HG03442 (cell line): ENCODE measurements around the gene TYW1.
"Not testable (repeated sequence)": the region's sequence is repeated elsewhere in the genome, so short reads cannot be mapped to it uniquely, and the experiment has no call there.

Source experiments
- ATAC-seq: cut with Tn5 transposase; IDR thresholded peaks from one replicate; pipeline ENCODE4 v1.9.1; 2021; ENCODE audit warnings: mild to moderate bottlenecking, moderate library complexity; ENCODE audit not compliant: unreplicated experiment

TYW1 gene

DNA sequence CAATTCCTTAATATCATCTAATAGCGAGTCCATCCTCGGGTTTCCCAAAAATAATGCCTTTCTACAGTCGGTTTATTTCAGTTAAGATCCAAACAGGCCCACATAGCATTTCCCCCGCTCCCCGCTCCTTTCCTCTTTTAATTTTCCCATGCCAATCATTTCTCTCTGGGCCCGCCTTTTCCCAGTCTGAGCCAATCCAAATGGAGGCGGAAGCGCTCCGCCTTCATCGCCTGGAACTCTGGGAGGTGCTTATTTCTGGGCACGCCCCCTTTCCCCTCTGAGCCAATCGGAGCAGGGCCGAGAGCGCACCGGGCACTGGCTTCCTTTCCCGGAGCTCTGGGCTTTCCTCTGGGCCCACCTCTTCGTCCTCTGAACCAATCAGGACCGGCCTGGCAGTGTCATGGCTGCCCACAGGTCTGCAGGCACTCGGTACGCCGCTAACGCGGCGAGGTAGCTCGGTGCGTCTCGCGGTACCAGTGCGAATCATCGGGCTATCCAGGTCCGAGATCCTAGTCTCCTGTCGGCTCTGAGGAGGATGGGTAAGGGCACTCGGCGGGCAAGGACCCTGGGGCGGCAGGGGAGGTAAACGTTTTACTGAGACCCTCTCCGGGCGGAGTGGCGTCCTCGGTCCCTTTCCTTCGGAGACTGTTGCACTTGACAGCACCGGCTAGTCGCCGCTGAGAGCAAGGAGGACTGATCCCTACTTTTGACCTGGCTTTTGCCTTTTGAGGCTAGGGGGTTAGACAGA, at the start of gene TYW1:
Gene TYW1, plus strand, starts transcription at position 390 of the 748 bp plus-strand sequence. Its CDS starts 146 bp downstream, at position 536.
- peak; percentile 84 for ATAC-seq

GRCh38 chr7:66948480-66949109, 48.0 kb upstream of the TYW1 start:
- no peak for ATAC-seq

DNA sequence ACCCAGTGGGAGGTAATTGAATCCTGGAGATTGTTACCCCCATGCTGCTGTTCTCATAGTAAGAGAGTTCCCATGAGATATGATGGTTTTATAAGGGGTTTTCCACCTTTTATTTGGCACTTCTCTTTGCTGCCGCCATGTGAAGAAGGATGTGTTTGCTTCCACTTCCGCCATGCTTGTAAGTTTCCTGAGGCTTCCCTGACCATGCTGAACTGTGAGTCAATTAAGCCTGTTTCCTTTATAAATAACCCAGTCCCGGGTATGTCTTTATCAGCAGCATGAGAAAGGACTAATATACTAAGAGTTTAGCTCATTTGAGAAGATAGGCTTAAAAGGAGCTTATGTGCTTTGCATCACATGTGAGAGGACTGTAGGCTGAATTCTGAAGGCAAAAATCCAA, 46.3 kb upstream of the TYW1 start:
- ATAC-seq: no peak

DNA sequence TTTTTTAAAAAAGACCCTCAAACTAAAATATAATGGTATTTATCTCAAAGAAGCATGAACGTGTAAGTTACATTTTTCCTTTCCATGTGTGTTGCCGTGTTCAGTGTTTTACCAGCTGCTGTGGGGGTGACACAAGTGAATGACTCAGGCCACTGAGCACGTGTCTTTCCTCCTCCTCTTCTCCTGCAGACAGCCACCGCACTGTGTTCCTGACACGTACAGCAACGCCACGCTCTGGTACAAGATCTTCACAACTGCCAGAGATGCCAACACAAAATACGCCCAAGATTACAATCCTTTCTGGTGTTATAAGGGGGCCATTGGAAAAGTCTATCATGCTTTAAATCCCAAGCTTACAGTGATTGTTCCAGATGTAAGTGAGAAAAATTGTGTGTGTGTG, 45.9 kb upstream of the TYW1 start:
- ATAC-seq: no peak

DNA sequence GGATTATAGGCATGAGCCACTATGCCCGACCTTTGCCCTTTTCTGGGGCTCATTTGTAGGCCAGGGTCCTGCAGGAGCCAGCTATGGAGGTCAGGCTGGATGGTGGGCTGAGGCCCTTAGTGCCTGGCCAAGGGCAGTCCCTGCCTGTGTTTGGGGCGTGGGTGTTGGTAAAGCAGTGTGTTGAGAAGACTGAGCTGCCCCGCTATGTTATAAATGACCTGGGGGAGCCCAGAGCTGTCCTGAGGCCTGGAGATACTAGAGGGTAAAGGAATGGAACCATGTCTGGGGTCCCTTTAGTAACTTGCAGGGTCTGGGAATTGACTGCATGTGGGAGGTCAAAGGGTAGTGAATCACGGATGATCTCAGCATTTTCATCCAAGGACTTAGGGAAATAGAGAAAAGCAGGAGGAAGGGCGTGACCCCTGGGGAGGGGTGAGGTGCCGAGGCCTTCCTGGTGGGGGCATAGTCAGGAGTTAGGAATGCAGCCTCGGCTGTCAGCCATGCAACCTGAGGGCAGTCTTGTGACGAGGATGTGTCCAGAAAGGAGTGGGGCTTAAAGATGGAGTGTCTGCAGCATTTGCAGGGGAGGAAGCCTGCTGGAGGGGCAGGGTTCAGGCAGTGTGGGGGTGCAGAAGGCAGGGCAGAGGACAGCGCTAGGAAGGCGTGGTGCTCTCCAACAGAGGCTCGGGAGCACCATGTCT, 44.1 kb upstream of the TYW1 start:
- ATAC-seq: no peak

DNA sequence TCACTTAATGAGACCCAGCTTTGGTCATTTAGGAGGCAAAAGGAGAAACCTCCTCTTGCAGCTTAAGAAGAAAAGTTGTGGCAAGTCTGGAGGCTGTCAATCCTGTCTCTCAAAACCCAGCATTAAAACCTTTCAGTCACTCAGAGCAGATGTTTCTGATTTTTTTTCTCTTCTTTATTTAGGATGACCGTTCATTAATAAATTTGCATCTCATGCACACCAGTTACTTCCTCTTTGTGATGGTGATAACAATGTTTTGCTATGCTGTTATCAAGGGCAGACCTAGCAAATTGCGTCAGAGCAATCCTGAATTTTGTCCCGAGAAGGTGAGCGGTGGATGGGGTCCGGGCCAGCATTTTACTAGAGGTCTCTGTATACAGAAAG, 43.6 kb upstream of the TYW1 start:
- no peak for ATAC-seq

DNA sequence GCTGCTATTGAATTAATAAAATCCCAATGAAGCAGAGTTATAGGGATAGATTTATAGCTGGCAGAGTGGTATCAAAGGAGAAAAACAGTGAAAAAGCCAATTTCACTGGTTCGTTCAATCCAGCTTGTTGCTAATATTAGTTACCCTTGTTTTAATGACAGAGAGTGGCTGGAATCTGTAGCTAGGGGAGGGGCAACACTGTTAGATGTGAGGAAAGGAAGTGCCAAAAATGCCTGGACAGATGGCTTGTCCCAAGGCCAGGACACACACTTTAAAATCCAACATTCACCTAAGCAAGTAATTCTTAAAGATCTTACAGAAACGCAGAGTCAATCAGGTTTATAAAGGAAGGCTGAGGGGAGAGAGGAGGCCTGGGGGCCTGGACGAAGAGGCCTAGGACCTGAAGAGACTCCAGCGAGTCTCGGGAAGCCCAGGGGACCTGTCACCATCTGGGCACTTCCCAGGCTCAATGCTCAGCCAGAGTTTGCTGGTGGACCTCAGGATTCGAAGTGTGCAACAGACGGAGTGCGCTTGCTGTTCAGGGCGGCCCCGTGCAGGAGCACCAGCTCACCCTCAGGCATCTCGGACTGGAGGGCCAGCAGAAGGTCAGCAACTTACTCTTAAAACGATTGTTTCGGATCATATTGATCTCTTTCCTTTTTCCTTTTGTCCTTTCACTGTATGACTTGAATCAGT, 38.9 kb upstream of the TYW1 start:
- ATAC-seq: no peak

DNA sequence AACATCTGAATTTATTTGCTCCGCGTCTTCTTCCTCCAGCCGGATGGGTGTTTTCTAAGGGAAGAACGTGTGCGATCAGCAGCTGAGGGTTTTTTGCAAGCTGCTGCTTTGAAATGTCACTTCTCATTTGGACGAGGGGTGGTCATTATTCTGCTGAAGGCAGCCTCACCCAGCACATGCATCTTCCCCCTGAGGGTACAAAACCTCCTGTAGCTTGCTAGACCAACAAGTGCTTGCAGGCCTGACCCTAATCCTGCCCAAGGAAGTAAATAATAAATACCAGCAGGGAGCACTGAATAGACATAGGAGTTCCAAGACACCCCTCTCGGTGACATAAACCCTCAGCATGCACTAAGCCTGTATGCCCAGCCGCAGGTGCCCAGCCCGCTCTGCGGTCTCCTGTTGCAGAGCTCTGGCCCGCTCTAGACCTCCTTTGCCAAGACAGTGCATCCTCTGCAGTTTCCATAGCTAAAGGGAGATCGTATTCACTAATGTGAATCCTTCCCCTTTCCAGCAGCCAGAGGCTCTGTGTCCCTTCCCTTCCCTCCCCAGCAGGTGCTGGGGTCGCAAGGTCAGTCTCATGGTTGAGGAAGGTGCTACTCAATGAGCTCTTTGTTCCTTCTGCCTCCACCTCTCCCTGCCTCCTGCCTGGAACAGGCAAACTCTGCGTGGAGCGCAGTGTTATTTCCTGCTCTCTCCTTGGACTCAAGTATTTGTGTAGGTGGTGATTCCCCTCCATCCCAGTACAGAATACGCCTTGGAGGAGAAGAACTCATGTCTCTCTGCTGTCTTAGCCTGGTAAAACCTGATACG, 37.9 kb upstream of the TYW1 start:
- ATAC-seq: no peak

DNA sequence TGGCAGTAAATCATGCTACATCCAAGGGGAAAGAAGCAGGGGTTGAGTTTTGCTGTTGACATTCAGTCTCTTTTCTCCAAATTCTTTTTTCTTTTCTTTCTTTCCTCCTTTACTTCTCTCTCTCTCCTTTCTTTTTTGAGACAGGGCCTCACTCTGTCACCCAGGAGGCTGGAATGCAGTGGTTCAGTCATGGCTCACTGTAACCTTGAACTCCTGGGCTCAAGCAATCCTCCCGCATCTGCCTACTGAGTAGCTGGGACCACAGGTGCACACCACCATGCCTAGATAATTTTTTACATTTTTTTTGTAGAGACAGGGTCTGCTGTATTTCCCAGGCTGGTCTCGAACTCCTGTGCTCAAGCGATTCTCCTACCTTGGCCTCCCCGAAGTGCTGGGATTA, 36.4 kb upstream of the TYW1 start:
- no peak for ATAC-seq

DNA sequence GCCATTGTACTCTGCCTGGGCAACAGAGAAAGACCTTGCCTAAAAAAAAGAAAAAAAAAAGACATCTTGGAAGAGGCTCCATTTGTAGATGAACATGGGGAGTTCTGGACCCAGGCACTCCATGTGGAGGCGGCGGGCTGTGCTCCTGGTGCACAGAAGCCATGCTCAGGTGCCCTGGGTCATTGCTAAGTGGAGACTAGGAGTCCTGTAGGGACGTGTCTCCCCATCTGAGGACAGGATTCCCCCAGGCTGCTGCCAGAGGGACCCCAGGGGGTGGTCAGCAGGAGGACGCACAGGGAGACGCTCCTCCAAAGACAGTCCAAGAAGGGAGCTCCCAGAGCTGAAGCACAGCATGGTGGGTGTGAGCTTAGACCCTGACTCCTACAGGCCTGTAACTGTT, 35.5 kb upstream of the TYW1 start:
- no peak for ATAC-seq

- no peak for ATAC-seq
Observed at GRCh38 chr7:66964411-66964810, 32.2 kb upstream of the TYW1 start.

- ATAC-seq: no peak
Observed at GRCh38 chr7:66967029-66967428, 29.6 kb upstream of the TYW1 start.

DNA sequence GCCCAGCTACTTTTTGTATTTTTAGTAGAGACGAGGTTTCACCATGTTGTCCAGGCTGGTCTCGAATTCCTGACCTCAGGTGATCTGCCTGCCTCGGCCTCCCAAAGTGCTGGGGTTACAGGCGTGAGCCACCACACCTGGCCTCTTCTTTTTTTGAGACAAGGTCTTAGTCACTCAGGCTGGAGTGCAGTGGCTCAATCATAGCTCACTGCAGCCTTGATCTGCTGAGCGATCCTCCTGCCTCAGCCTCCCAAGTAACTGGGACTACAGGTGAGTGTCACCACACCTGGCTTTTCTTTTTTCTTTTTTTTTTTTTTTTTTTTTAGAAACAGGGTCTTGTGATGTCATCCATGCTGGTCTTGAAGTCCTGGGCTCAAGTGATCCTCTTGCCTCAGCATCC, 27.6 kb upstream of the TYW1 start:
- ATAC-seq: not testable (repeated sequence)

DNA sequence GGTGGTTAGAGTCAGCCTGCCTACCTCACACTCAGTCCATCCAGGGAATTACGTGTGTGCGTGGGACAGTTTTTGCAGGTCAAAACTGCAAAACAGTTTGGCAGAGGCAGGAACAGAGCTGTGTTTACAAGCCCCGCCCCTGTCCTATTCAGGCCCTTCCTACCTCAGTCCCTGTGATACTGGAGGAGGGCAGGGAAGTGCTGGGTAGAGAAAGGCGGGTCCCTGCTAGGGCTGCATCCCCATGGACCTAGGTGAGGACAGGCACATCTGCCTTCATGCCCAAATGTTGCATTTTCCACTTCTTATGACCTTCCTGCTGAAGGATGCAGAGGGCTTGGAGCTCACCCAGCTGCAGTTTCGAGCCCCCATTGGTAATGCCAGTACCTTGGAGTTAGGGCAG, 26.3 kb upstream of the TYW1 start:
- no peak for ATAC-seq

GRCh38 chr7:66974986-66975590, 21.5 kb upstream of the TYW1 start:
- ATAC-seq: no peak

GRCh38 chr7:66978312-66978711, 18.3 kb upstream of the TYW1 start:
- ATAC-seq: not testable (repeated sequence)

- ATAC-seq: not testable (repeated sequence)
Observed at GRCh38 chr7:66979013-66979412, 17.6 kb upstream of the TYW1 start.

DNA sequence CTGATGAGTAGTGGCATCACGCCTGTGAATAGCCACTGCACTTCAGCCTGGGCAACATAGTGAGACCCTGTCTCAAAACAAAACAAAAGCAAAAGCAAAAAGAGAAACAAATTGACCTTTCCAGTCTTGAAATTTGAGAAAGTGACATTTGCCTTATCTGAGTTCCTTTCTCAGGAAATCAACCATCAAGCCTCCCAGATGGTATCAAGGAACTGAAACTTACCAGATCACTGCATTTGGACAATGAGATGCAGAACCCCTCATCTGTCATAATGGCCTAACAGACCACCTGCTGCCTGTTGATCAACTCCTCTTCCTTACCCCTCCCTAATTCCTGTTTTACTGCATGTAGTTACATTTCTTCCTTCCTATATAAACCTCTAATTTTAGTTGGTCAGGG, 16.3 kb upstream of the TYW1 start:
- not testable (repeated sequence) for ATAC-seq

- ATAC-seq: not testable (repeated sequence)
Observed at GRCh38 chr7:66989552-66989951, 7.1 kb upstream of the TYW1 start.

GRCh38 chr7:66994051-66994450, 2.6 kb upstream of the TYW1 start:
- ATAC-seq: not testable (repeated sequence)
